Right renal cortex interstitium (tissue), 3 donors: ENCODE data around the gene ABCC11. TPM values are rescaled to one million over a fixed set of nuclear protein-coding genes. Genes with fewer than 3 reads are reported as not detected.

Experiments used
- DNase-seq, 3 donors: peaks; one replicate each; pipeline ENCODE4 v3.0.0-alpha.2; 2013; ENCODE audit warnings: low read depth in 3 of 3, low spot score in 2 of 3
- polyA plus RNA-seq, 3 donors: library from polyadenylated mRNA; unstranded; fragments of 120-200 nt; gene quantifications; one replicate each; pipeline ENCODE4 v1.2.1, GENCODE V29; 2013; ENCODE audit not compliant: insufficient read length in 3 of 3

ABCC11 gene
- under 1 TPM; 0.15 to 0.80 (median 0.30) TPM for polyA plus RNA-seq

- no peak for DNase-seq
Observed at GRCh38 chr16:48247311-48247710, at the start of gene ABCC11. TSS of gene ABCC11 (minus strand) at chr16:48247539. CDS start at chr16:48231921, 15,618 bp downstream.

- DNase-seq = no peak
Observed at GRCh38 chr16:48295488-48296281, 48.3 kb upstream of the ABCC11 start.

- no peak for DNase-seq
Observed at GRCh38 chr16:48294724-48295123, 47.4 kb upstream of the ABCC11 start.

GRCh38 chr16:48292452-48292851, 45.1 kb upstream of the ABCC11 start:
- no peak for DNase-seq

GRCh38 chr16:48291754-48292153, 44.4 kb upstream of the ABCC11 start:
- DNase-seq = no peak

GRCh38 chr16:48291303-48291702, 44.0 kb upstream of the ABCC11 start:
- no peak for DNase-seq

GRCh38 chr16:48287239-48287638, 39.9 kb upstream of the ABCC11 start:
- no peak for DNase-seq

GRCh38 chr16:48284772-48285409, 37.6 kb upstream of the ABCC11 start:
- no peak for DNase-seq

- DNase-seq = no peak
Observed at GRCh38 chr16:48282636-48283263, 35.4 kb upstream of the ABCC11 start.

GRCh38 chr16:48280546-48280945, 33.2 kb upstream of the ABCC11 start:
- no peak for DNase-seq

GRCh38 chr16:48279199-48279598, 31.9 kb upstream of the ABCC11 start:
- no peak for DNase-seq

- no peak for DNase-seq
Observed at GRCh38 chr16:48277158-48277557, 29.8 kb upstream of the ABCC11 start.

- DNase-seq = no peak
Observed at GRCh38 chr16:48276102-48276501, 28.8 kb upstream of the ABCC11 start.

GRCh38 chr16:48274476-48274875, 27.1 kb upstream of the ABCC11 start:
- no peak for DNase-seq

GRCh38 chr16:48272837-48273421, 25.6 kb upstream of the ABCC11 start:
- DNase-seq = no peak

- no peak for DNase-seq
Observed at GRCh38 chr16:48271728-48272127, 24.4 kb upstream of the ABCC11 start.

GRCh38 chr16:48269011-48269410, 21.7 kb upstream of the ABCC11 start:
- no peak for DNase-seq

GRCh38 chr16:48262631-48263030, 15.3 kb upstream of the ABCC11 start:
- no peak for DNase-seq

- no peak for DNase-seq
Observed at GRCh38 chr16:48261569-48261968, 14.2 kb upstream of the ABCC11 start.

GRCh38 chr16:48256579-48257177, 9.3 kb upstream of the ABCC11 start:
- DNase-seq = no peak

GRCh38 chr16:48252013-48252412, 4.7 kb upstream of the ABCC11 start:
- DNase-seq = no peak
